Renal pelvis (tissue), 12 donors: ENCODE data around the gene ROBO3. TPM values are rescaled to one million over a fixed set of nuclear protein-coding genes. Genes with fewer than 3 reads are reported as not detected.

Source experiments
- DNase-seq: peaks from one replicate; pipeline ENCODE4 v3.0.0-alpha.2; 2013
- long read RNA-seq, 16 experiments: transcript quantifications; one replicate each; lab custom pipeline, GENCODE V29; 2026
- polyA plus RNA-seq, 3 donors: library from polyadenylated mRNA; unstranded; fragments of 120-200 nt; gene quantifications; one replicate each; pipeline ENCODE4 v1.2.1, GENCODE V29; 2013; ENCODE audit not compliant: insufficient read length in 3 of 3

The ROBO3 gene
- polyA plus RNA-seq: 10 to 100 TPM; 25.0 to 30.2 (median 29.9) TPM
- long read RNA-seq, donor 1, partial matches to known transcripts: 0 of 1 reads
- long read RNA-seq, donor 1, other reads (novel, unspliced or antisense): 0 of 1 reads
- long read RNA-seq, donor 2: 0 reads
- long read RNA-seq, donor 3, partial matches to known transcripts: 0 of 1 reads
- long read RNA-seq, donor 3, other reads (novel, unspliced or antisense): 0 of 1 reads
- long read RNA-seq, donor 4, partial matches to known transcripts: 0 of 1 reads
- long read RNA-seq, donor 4, other reads (novel, unspliced or antisense): 0 of 1 reads
- long read RNA-seq, donor 5: 0 reads
- long read RNA-seq, donor 6: 0 reads
- long read RNA-seq, donor 7, partial matches to known transcripts: 0 of 1 reads
- long read RNA-seq, donor 7, other reads (novel, unspliced or antisense): 0 of 1 reads
- long read RNA-seq, donor 8: 0 reads
- long read RNA-seq, donor 9: 0 reads
- long read RNA-seq, donor 10, partial matches to known transcripts: 0 of 1 reads
- long read RNA-seq, donor 10, other reads (novel, unspliced or antisense): 0 of 1 reads
- long read RNA-seq, donor 11: 0 reads
- long read RNA-seq, donor 12, partial matches to known transcripts: 0 of 1 reads
- long read RNA-seq, donor 12, other reads (novel, unspliced or antisense): 0 of 1 reads
- long read RNA-seq, donor 13, partial matches to known transcripts: 0 of 1 reads
- long read RNA-seq, donor 13, other reads (novel, unspliced or antisense): 0 of 1 reads
- long read RNA-seq, donor 14: 0 reads
- long read RNA-seq, donor 15, partial matches to known transcripts: 0 of 1 reads
- long read RNA-seq, donor 15, other reads (novel, unspliced or antisense): 0 of 1 reads
- long read RNA-seq, donor 16: 0 reads

GRCh38 chr11:124865181-124865901, at the start of gene ROBO3:
TSS of gene ROBO3 (plus strand) at chr11:124865432. CDS start at chr11:124865578, 146 bp downstream.
- DNase-seq: no peak

GRCh38 chr11:124817036-124817435, 48.2 kb upstream of the ROBO3 start:
- DNase-seq: no peak

- no peak for DNase-seq
Measured at GRCh38 chr11:124821995-124822730, 43.1 kb upstream of the ROBO3 start.

GRCh38 chr11:124823512-124824376, 41.5 kb upstream of the ROBO3 start:
- DNase-seq: no peak

- DNase-seq: no peak
Measured at GRCh38 chr11:124825876-124826275, 39.4 kb upstream of the ROBO3 start.

GRCh38 chr11:124829986-124830385, 35.2 kb upstream of the ROBO3 start:
- no peak for DNase-seq

- no peak for DNase-seq
Measured at GRCh38 chr11:124830749-124831148, 34.5 kb upstream of the ROBO3 start.

- no peak for DNase-seq
Measured at GRCh38 chr11:124831897-124832296, 33.3 kb upstream of the ROBO3 start.

- DNase-seq: no peak
Measured at GRCh38 chr11:124832571-124832970, 32.7 kb upstream of the ROBO3 start.

- no peak for DNase-seq
Measured at GRCh38 chr11:124834526-124835180, 30.6 kb upstream of the ROBO3 start.

GRCh38 chr11:124835918-124836317, 29.3 kb upstream of the ROBO3 start:
- no peak for DNase-seq

- DNase-seq: peak; percentile 65
Measured at GRCh38 chr11:124837491-124837856, 27.8 kb upstream of the ROBO3 start.

GRCh38 chr11:124838805-124839127, 26.5 kb upstream of the ROBO3 start:
- DNase-seq: no peak

GRCh38 chr11:124839128-124839971, 25.9 kb upstream of the ROBO3 start:
- DNase-seq: no peak

GRCh38 chr11:124839972-124840621, 25.1 kb upstream of the ROBO3 start:
- DNase-seq: no peak

GRCh38 chr11:124840666-124841065, 24.6 kb upstream of the ROBO3 start:
- DNase-seq: no peak

- no peak for DNase-seq
Measured at GRCh38 chr11:124841201-124841600, 24.0 kb upstream of the ROBO3 start.

- no peak for DNase-seq
Measured at GRCh38 chr11:124841840-124842239, 23.4 kb upstream of the ROBO3 start.

GRCh38 chr11:124842305-124842704, 22.9 kb upstream of the ROBO3 start:
- no peak for DNase-seq
